ENCODE measurements around the gene TRMT112.

Gene TRMT112

GRCh38 chr11:64356498-64357411 lies 39.4 kb upstream of the TRMT112 start:
- in situ Hi-C loops (cut with MboI; ENCODE audit: low sequenced_read_pairs), result no loop called here
- Histone ChIP-seq H3K36me3 (replicated peaks) (peaks cover 6% of the 10 kb centered on the region; the same call in 1 of the 2 replicates), H3K4me1 (peaks cover 11% of the 10 kb centered on the region), H3K9me3 (no peaks in the 10 kb centered on the region), H3K27me3 (ENCODE audit: low read depth) (no peaks in the 10 kb centered on the region), H3K4me3 (no peak overlapping the region)
- DNase-seq (ENCODE audit: low spot score in 2 of 2), result peak; percentile 34 to 89

DNA sequence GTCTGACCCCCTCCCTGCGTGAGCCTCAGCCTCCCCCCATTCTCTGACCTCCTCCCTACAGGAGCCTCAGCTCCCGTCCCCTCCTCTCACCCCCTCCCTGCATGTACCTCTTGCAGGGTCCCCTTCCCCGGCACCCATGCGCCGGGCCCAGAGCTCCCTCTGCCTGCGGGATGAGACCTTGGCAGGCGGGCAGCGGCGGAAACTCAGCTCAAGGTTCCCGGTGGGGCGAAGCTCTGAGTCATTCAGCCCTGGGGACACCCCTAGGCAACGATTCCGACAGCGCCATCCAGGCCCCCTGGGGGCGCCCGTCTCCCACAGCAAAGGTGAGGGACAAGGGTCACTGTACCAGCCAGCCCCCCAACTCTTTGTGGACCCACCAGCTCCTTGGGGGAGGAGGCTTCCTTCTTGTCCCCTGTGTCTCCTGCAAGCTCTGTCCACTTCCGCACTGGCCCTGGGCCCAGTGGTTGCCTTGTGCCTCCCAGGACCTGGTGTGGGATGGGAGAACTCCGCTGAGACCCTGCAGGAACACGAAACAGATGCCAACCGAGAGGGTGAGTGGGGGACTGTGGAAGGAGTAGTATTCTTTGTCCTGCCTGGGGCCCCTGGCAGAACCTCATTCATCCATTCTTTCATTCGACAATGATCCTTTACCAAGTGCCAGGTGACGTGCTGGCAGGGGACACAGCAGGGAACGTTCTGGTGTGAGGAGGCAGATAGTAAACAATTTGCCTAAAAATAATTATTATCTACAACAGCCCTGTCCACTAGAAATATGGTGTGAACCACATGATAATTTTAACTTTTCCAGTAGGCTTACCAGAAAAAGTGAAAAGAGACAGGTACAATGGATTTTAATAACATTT lies 38.0 kb upstream of the TRMT112 start:
- Histone ChIP-seq H3K27me3 (ENCODE audit: low read depth) (no peaks in the 10 kb centered on the region), H3K4me1 (peaks cover 11% of the 10 kb centered on the region), H3K36me3 (replicated peaks) (no peaks in the 10 kb centered on the region), H3K4me3 (peak overlapping the region; percentile 10; the same call in 1 of the 2 replicates), H3K9me3 (no peaks in the 10 kb centered on the region)
- in situ Hi-C loops (cut with MboI; ENCODE audit: low sequenced_read_pairs), result no loop called here
- peak; percentile 61 to 89 for DNase-seq (ENCODE audit: low spot score in 2 of 2)

- no peak overlapping the region for H3K4me3 ChIP-seq
- no peak for DNase-seq (ENCODE audit: low spot score in 2 of 2)
- H3K9me3 ChIP-seq, result no peaks in the 10 kb centered on the region
- in situ Hi-C loops (cut with MboI; ENCODE audit: low sequenced_read_pairs), result no loop called here
- no peaks in the 10 kb centered on the region for H3K27me3 ChIP-seq (ENCODE audit: low read depth)
- H3K4me1 ChIP-seq, result peaks cover 11% of the 10 kb centered on the region
- H3K36me3 ChIP-seq (replicated peaks), result no peaks in the 10 kb centered on the region
Measured at GRCh38 chr11:64353715-64354506, 36.6 kb upstream of the TRMT112 start.

GRCh38 chr11:64352995-64353714 lies 35.8 kb upstream of the TRMT112 start:
- H3K9me3 ChIP-seq, result no peaks in the 10 kb centered on the region
- in situ Hi-C loops (cut with MboI; ENCODE audit: low sequenced_read_pairs), result no loop called here
- H3K4me1 ChIP-seq, result peaks cover 6% of the 10 kb centered on the region

DNA sequence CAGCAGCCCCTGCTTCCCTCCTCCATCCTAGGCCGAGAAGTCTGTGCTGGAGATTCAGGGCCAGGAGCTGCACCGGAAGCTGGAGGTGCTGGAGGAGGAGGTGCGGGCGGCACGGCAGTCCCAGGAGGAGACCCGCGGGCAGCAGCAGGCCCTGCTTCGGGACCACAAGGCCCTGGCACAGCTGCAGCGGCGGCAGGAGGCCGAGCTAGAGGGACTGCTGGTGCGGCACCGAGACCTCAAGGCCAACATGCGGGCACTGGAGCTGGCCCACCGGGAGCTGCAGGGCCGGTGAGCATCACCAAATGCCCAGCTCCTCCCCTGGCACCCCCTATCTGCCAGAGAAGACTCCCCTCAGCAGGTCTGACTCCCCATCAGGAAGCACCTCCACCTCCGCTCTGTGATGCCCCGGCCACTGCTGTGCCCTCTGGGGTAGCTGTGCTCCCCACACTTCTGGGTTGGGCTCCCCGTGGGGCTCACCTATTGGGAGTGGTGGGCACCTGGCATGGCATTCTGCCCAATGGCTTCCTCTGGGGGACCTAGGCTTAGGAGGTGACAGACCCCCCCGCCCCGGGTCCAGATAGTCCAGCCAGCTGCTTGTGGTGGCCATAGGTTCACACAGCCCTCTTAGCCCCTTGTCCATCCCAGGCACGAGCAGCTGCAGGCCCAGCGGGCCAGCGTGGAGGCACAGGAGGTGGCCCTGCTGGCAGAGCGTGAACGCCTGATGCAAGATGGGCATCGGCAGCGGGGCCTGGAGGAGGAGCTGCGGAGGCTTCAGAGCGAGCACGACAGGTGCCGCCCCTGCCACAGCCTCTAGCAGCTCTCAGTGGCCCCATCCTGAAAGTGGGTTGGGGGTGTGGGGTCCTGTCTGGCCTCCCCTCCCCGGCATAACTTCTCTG lies 35.0 kb upstream of the TRMT112 start:
- DNase-seq (ENCODE audit: low spot score in 2 of 2), result no peak
- no peaks in the 10 kb centered on the region for H3K27me3 ChIP-seq (ENCODE audit: low read depth)
- in situ Hi-C loops (cut with MboI; ENCODE audit: low sequenced_read_pairs), result no loop called here
- H3K9me3 ChIP-seq, result no peaks in the 10 kb centered on the region
- H3K4me1 ChIP-seq, result peaks cover 2% of the 10 kb centered on the region; the same call in 1 of the 2 replicates
- no peak overlapping the region for H3K4me3 ChIP-seq
- no peaks in the 10 kb centered on the region for H3K36me3 ChIP-seq (replicated peaks)

More at GRCh38 chr11:64352995-64353714, 35.8 kb upstream of the TRMT112 start:
- Histone ChIP-seq H3K4me3 (no peak overlapping the region), H3K36me3 (replicated peaks) (no peaks in the 10 kb centered on the region), H3K27me3 (ENCODE audit: low read depth) (no peaks in the 10 kb centered on the region)
- no peak for DNase-seq (ENCODE audit: low spot score in 2 of 2)

DNA sequence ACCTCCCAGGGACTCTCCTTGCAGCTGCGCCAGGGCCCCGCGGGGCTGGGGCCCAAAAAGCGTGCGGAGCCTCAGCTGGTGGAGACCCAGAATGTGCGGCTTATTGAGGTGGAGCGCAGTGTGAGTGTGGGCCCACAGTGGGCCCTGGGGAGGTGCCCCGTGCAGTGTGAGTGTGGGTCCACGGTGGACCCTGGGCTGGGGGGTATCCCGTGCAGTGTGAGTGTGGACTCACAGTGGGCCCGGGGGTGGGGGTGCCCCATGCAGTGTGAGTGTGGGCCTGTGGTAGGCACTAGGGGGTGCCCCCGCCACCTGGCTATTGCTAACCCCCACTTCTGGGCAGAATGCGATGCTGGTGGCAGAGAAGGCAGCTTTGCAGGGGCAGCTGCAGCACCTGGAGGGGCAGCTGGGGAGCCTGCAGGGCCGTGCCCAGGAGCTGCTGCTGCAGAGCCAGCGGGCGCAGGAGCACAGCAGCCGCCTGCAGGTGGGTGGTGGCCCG lies 33.8 kb upstream of the TRMT112 start:
- H3K9me3 ChIP-seq, result no peaks in the 10 kb centered on the region
- no peaks in the 10 kb centered on the region for H3K36me3 ChIP-seq (replicated peaks)
- no peak overlapping the region for H3K4me3 ChIP-seq
- H3K27me3 ChIP-seq (ENCODE audit: low read depth), result no peaks in the 10 kb centered on the region
- peaks cover 2% of the 10 kb centered on the region; the same call in 1 of the 2 replicates for H3K4me1 ChIP-seq
- in situ Hi-C loops (cut with MboI; ENCODE audit: low sequenced_read_pairs), result no loop called here
- no peak for DNase-seq (ENCODE audit: low spot score in 2 of 2)

- DNase-seq (ENCODE audit: low spot score in 2 of 2), result no peak
- H3K9me3 ChIP-seq, result no peaks in the 10 kb centered on the region
- H3K4me3 ChIP-seq, result no peak overlapping the region
- H3K36me3 ChIP-seq (replicated peaks), result no peaks in the 10 kb centered on the region
- no peaks in the 10 kb centered on the region for H3K27me3 ChIP-seq (ENCODE audit: low read depth)
- in situ Hi-C loops (cut with MboI; ENCODE audit: low sequenced_read_pairs), result no loop called here
- H3K4me1 ChIP-seq, result no peaks in the 10 kb centered on the region
Measured at GRCh38 chr11:64349404-64349803, 32.0 kb upstream of the TRMT112 start.

GRCh38 chr11:64349025-64349387 lies 31.6 kb upstream of the TRMT112 start:
- in situ Hi-C loops (cut with MboI; ENCODE audit: low sequenced_read_pairs), result no loop called here
- no peak for DNase-seq (ENCODE audit: low spot score in 2 of 2)
- Histone ChIP-seq H3K9me3 (no peaks in the 10 kb centered on the region), H3K36me3 (replicated peaks) (no peaks in the 10 kb centered on the region), H3K27me3 (ENCODE audit: low read depth) (no peaks in the 10 kb centered on the region), H3K4me3 (no peak overlapping the region), H3K4me1 (no peaks in the 10 kb centered on the region)

DNA sequence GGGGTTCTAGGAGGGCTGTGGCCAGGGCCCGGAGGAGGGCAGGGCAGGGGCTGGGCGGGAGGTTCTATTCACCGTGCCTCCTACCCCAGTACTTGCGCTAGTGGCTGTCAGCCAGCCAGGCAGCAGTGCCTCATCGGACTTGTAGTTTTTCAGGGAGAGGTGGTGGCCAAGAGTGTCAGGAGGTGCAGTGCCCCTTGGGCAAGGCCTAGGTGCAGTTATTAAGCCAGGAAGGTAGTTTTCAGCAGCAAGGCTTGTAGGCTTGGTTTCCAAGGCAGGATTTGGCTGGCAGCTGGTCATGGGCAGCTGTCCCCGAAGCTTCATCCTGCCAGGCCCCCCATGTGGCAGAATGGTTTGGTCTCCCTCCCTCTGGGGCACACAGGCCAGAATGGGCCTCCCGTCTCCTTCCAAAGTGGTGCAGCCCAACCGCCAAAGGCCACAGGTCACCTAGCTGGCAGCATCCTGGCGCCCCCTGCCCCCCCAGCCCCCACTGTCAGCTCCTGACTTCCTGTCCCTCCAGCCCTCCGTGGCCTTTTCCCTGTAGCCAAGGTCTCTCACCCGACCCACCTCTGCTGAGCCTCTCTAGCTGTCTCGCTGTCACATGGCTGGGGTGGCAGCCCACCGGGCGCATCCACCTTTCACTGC lies 31.1 kb upstream of the TRMT112 start:
- in situ Hi-C loops (cut with MboI; ENCODE audit: low sequenced_read_pairs), result no loop called here
- H3K4me1 ChIP-seq, result no peaks in the 10 kb centered on the region
- no peaks in the 10 kb centered on the region for H3K27me3 ChIP-seq (ENCODE audit: low read depth)
- no peaks in the 10 kb centered on the region for H3K36me3 ChIP-seq (replicated peaks)
- no peak for DNase-seq (ENCODE audit: low spot score in 2 of 2)
- no peaks in the 10 kb centered on the region for H3K9me3 ChIP-seq
- H3K4me3 ChIP-seq, result no peak overlapping the region

- in situ Hi-C loops (cut with MboI; ENCODE audit: low sequenced_read_pairs), result no loop called here
- DNase-seq (ENCODE audit: low spot score in 2 of 2), result no peak
- peaks cover under 1% of the 10 kb centered on the region for H3K4me1 ChIP-seq
- H3K36me3 ChIP-seq (replicated peaks), result no peaks in the 10 kb centered on the region
- H3K9me3 ChIP-seq, result no peaks in the 10 kb centered on the region
- H3K4me3 ChIP-seq, result no peak overlapping the region
- no peaks in the 10 kb centered on the region for H3K27me3 ChIP-seq (ENCODE audit: low read depth)
Measured at GRCh38 chr11:64347193-64347867, 30.0 kb upstream of the TRMT112 start.

DNA sequence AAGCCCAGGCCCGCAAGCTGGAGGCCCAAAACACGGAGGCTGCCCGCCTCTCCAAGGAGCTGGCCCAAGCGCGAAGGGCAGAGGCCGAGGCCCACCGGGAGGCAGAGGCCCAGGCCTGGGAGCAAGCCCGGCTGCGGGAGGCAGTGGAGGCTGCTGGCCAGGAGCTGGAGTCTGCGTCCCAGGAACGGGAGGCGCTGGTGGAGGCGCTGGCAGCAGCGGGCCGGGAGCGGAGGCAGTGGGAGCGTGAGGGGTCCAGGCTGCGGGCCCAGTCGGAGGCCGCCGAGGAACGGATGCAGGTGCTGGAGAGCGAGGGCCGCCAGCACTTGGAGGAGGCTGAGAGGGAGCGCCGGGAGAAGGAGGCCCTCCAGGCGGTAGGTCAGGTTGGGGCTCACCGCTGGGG lies 27.4 kb upstream of the TRMT112 start:
- Histone ChIP-seq H3K9me3 (no peaks in the 10 kb centered on the region), H3K36me3 (replicated peaks) (no peaks in the 10 kb centered on the region), H3K4me3 (no peak overlapping the region), H3K4me1 (peaks cover 5% of the 10 kb centered on the region), H3K27me3 (ENCODE audit: low read depth) (no peaks in the 10 kb centered on the region)
- DNase-seq (ENCODE audit: low spot score in 2 of 2), result no peak
- in situ Hi-C loops (cut with MboI; ENCODE audit: low sequenced_read_pairs), result no loop called here
